ENCODE results near the gene ZNF362. TPM values are rescaled to one million over a fixed set of nuclear protein-coding genes. Genes with fewer than 3 reads are reported as not detected.

Gene ZNF362
- total and polyA plus RNA-seq, 5 donors from 2014 or later, result 12.2 to 21.7 (median 15.2) TPM

- H3K36me3 ChIP-seq (ENCODE audit: control insufficient read depth, insufficient read depth, low read length), result peaks cover 77% of the 10 kb centered on the region
- Mint-ChIP-seq H3K4me1 (peaks cover 5 to 11% (median 8%) of the 10 kb centered on the region in 4 donors), H3K4me3 (no peak overlapping the region), H3K36me3 (peaks cover 39% of the 10 kb centered on the region), H3K27me3 (peaks cover 4% of the 10 kb centered on the region), H3K9me3 (no peaks in the 10 kb centered on the region), H3K27ac (no peak overlapping the region)
- no peak for ATAC-seq (ENCODE audit: low read depth in 2 of 2)
- H3K9me3 ChIP-seq (ENCODE audit: control insufficient read depth in 2 of 2, low read length in 2 of 2), result no peaks in the 10 kb centered on the region
- no peak for DNase-seq
- H3K4me3 ChIP-seq (ENCODE audit: low read depth, low read length), result no peak overlapping the region
- no peak overlapping the region for H3K27ac ChIP-seq (ENCODE audit: insufficient read depth, low read length, poor library complexity, severe bottlenecking)
- no peaks in the 10 kb centered on the region for H3K4me1 ChIP-seq (ENCODE audit: control insufficient read depth, insufficient read depth, low read length, poor library complexity, severe bottlenecking)
- no peaks in the 10 kb centered on the region for H3K27me3 ChIP-seq (ENCODE audit: control insufficient read depth, insufficient read depth, low read length)
Observed at GRCh38 chr1:33330906-33331305, 74.6 kb downstream of the ZNF362 start.

GRCh38 chr1:33331444-33332356, 75.4 kb downstream of the ZNF362 start:
- Mint-ChIP-seq H3K9me3 (no peaks in the 10 kb centered on the region), H3K36me3 (peaks cover 34% of the 10 kb centered on the region), H3K4me1 (peaks cover 5 to 13% (median 9%) of the 10 kb centered on the region in 4 donors), H3K27ac (peak overlapping the region in 1 of 3 donors; percentile 69), H3K27me3 (peaks cover 4% of the 10 kb centered on the region), H3K4me3 (no peak overlapping the region)
- DNase-seq, result no peak
- H3K4me3 ChIP-seq (ENCODE audit: low read depth, low read length), result no peak overlapping the region
- peaks cover 69% of the 10 kb centered on the region for H3K36me3 ChIP-seq (ENCODE audit: control insufficient read depth, insufficient read depth, low read length)
- H3K4me1 ChIP-seq (ENCODE audit: control insufficient read depth, insufficient read depth, low read length, poor library complexity, severe bottlenecking), result no peaks in the 10 kb centered on the region
- H3K27me3 ChIP-seq (ENCODE audit: control insufficient read depth, insufficient read depth, low read length), result no peaks in the 10 kb centered on the region
- no peak overlapping the region for H3K27ac ChIP-seq (ENCODE audit: insufficient read depth, low read length, poor library complexity, severe bottlenecking)
- H3K9me3 ChIP-seq (ENCODE audit: control insufficient read depth in 2 of 2, low read length in 2 of 2), result no peaks in the 10 kb centered on the region
- no peak for ATAC-seq (ENCODE audit: low read depth in 2 of 2)

DNA sequence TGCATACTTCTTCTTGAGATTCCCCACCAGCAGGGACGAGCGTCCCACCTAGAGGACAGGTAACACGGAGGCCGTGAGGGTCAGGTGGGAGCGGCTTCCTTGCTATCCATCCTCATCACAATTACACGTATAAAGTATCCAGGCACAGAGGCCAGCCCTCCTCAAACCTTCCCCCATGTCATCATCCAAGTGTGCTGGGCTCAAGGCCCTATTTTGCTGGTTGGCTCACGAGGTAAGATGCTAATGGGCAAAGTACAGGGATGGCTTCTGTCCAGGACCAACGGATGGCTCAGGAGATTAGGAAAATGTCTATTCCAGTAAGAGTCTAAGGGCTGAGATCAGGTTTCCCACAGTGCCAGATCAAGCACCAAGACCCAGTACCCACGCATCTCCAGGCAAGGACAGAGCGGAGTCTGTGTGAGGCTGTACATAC, 76.1 kb downstream of the ZNF362 start:
- Mint-ChIP-seq H3K27me3 (peaks cover 4% of the 10 kb centered on the region), H3K4me1 (peaks cover 5 to 17% (median 9%) of the 10 kb centered on the region in 4 donors), H3K9me3 (no peaks in the 10 kb centered on the region), H3K36me3 (peaks cover 34% of the 10 kb centered on the region), H3K4me3 (no peak overlapping the region), H3K27ac (peak overlapping the region in 1 of 3 donors; percentile 36)
- Histone ChIP-seq H3K4me3 (ENCODE audit: low read depth, low read length) (no peak overlapping the region), H3K9me3 (ENCODE audit: control insufficient read depth in 2 of 2, low read length in 2 of 2) (no peaks in the 10 kb centered on the region), H3K27me3 (ENCODE audit: control insufficient read depth, insufficient read depth, low read length) (no peaks in the 10 kb centered on the region), H3K4me1 (ENCODE audit: control insufficient read depth, insufficient read depth, low read length, poor library complexity, severe bottlenecking) (no peaks in the 10 kb centered on the region), H3K27ac (ENCODE audit: insufficient read depth, low read length, poor library complexity, severe bottlenecking) (no peak overlapping the region), H3K36me3 (ENCODE audit: control insufficient read depth, insufficient read depth, low read length) (peaks cover 62% of the 10 kb centered on the region)
- DNase-seq (no peak), ATAC-seq (ENCODE audit: low read depth in 2 of 2) (no peak)

DNA sequence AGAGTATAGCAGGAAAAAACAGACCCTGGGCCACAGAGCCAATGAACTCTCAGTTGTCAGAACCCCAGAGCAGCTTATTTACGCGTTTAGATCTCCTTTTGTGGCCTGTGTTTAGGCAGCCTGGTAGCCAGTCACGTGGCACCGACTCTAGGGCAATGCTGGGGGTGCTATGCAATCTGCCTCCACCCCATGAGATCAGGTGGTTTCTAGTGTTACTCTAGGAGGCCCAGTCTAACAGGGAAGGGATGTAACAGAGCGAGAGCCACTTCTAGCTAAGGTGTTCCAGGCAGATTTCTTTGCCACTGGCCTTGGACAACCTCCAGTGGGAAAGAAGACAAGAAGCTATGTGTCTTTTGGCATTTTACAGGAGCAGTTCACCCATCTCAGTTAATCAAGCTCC, 76.6 kb downstream of the ZNF362 start:
- Mint-ChIP-seq H3K27me3 (peaks cover 4% of the 10 kb centered on the region), H3K27ac (peak overlapping the region in 1 of 3 donors; percentile 36), H3K4me1 (peaks cover 5 to 20% (median 10%) of the 10 kb centered on the region in 4 donors), H3K36me3 (peaks cover 38% of the 10 kb centered on the region), H3K9me3 (no peaks in the 10 kb centered on the region), H3K4me3 (no peak overlapping the region)
- H3K27me3 ChIP-seq (ENCODE audit: control insufficient read depth, insufficient read depth, low read length), result no peaks in the 10 kb centered on the region
- H3K4me1 ChIP-seq (ENCODE audit: control insufficient read depth, insufficient read depth, low read length, poor library complexity, severe bottlenecking), result no peaks in the 10 kb centered on the region
- peaks cover 57% of the 10 kb centered on the region for H3K36me3 ChIP-seq (ENCODE audit: control insufficient read depth, insufficient read depth, low read length)
- ATAC-seq (ENCODE audit: low read depth in 2 of 2), result no peak
- no peak overlapping the region for H3K27ac ChIP-seq (ENCODE audit: insufficient read depth, low read length, poor library complexity, severe bottlenecking)
- no peaks in the 10 kb centered on the region for H3K9me3 ChIP-seq (ENCODE audit: control insufficient read depth in 2 of 2, low read length in 2 of 2)
- no peak for DNase-seq
- H3K4me3 ChIP-seq (ENCODE audit: low read depth, low read length), result no peak overlapping the region

GRCh38 chr1:33334081-33334552, 77.8 kb downstream of the ZNF362 start:
- Mint-ChIP-seq H3K9me3 (no peaks in the 10 kb centered on the region), H3K27ac (peak overlapping the region in 1 of 3 donors; percentile 44), H3K4me3 (no peak overlapping the region), H3K27me3 (peaks cover 4% of the 10 kb centered on the region), H3K36me3 (peaks cover 31% of the 10 kb centered on the region), H3K4me1 (peaks cover 5 to 33% (median 22%) of the 10 kb centered on the region in 4 donors)
- Histone ChIP-seq H3K36me3 (ENCODE audit: control insufficient read depth, insufficient read depth, low read length) (peaks cover 45% of the 10 kb centered on the region), H3K4me3 (ENCODE audit: low read depth, low read length) (no peak overlapping the region), H3K27ac (ENCODE audit: insufficient read depth, low read length, poor library complexity, severe bottlenecking) (no peak overlapping the region), H3K4me1 (ENCODE audit: control insufficient read depth, insufficient read depth, low read length, poor library complexity, severe bottlenecking) (peaks cover 1% of the 10 kb centered on the region), H3K27me3 (ENCODE audit: control insufficient read depth, insufficient read depth, low read length) (no peaks in the 10 kb centered on the region), H3K9me3 (ENCODE audit: control insufficient read depth in 2 of 2, low read length in 2 of 2) (no peaks in the 10 kb centered on the region)
- no peak for ATAC-seq (ENCODE audit: low read depth in 2 of 2)
- DNase-seq, result no peak

DNA sequence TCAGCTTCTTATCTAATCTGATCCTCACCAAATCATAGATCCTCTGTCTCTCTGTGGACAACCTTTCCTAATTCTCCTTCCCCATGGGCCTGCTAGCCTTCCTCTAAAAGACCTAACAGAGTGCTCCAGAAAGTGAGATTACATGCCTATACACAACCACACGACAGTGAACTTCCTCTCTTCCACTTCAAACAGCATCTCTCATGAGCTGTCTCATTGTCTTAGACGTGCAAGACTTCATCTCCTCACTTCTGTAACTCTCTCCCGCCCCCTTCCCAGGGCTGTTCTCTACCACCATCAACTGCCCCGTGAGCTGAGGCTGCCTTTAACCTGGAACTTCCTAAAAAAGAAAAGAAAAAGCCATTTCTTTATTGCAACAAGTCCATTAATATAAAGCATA, 78.7 kb downstream of the ZNF362 start:
- DNase-seq (no peak), ATAC-seq (ENCODE audit: low read depth in 2 of 2) (no peak)
- H3K36me3 Mint-ChIP-seq, result peaks cover 24% of the 10 kb centered on the region
- no peaks in the 10 kb centered on the region for H3K27me3 ChIP-seq (ENCODE audit: control insufficient read depth, insufficient read depth, low read length)
- H3K9me3 ChIP-seq (ENCODE audit: control insufficient read depth in 2 of 2, low read length in 2 of 2), result no peaks in the 10 kb centered on the region
- peaks cover 3% of the 10 kb centered on the region for H3K4me1 ChIP-seq (ENCODE audit: control insufficient read depth, insufficient read depth, low read length, poor library complexity, severe bottlenecking)
- H3K4me3 ChIP-seq (ENCODE audit: low read depth, low read length), result no peak overlapping the region
- peak overlapping the region in 1 of 3 donors; percentile 20 for H3K27ac Mint-ChIP-seq
- no peak overlapping the region for H3K27ac ChIP-seq (ENCODE audit: insufficient read depth, low read length, poor library complexity, severe bottlenecking)
- peaks cover 5 to 38% (median 28%) of the 10 kb centered on the region in 4 donors for H3K4me1 Mint-ChIP-seq
- H3K27me3 Mint-ChIP-seq, result peaks cover 4% of the 10 kb centered on the region
- no peaks in the 10 kb centered on the region for H3K9me3 Mint-ChIP-seq
- no peak overlapping the region for H3K4me3 Mint-ChIP-seq
- peaks cover 36% of the 10 kb centered on the region for H3K36me3 ChIP-seq (ENCODE audit: control insufficient read depth, insufficient read depth, low read length)

- Histone ChIP-seq H3K4me1 (ENCODE audit: control insufficient read depth, insufficient read depth, low read length, poor library complexity, severe bottlenecking) (peaks cover 3% of the 10 kb centered on the region), H3K27me3 (ENCODE audit: control insufficient read depth, insufficient read depth, low read length) (no peaks in the 10 kb centered on the region), H3K36me3 (ENCODE audit: control insufficient read depth, insufficient read depth, low read length) (peaks cover 21% of the 10 kb centered on the region), H3K9me3 (ENCODE audit: control insufficient read depth in 2 of 2, low read length in 2 of 2) (no peaks in the 10 kb centered on the region), H3K27ac (ENCODE audit: insufficient read depth, low read length, poor library complexity, severe bottlenecking) (no peak overlapping the region), H3K4me3 (ENCODE audit: low read depth, low read length) (no peak overlapping the region)
- DNase-seq (no peak), ATAC-seq (ENCODE audit: low read depth in 2 of 2) (no peak)
- H3K36me3 Mint-ChIP-seq, result peaks cover 28% of the 10 kb centered on the region
- H3K27ac Mint-ChIP-seq, result no peak overlapping the region
- peaks cover 5 to 51% (median 39%) of the 10 kb centered on the region in 4 donors for H3K4me1 Mint-ChIP-seq
- no peak overlapping the region for H3K4me3 Mint-ChIP-seq
- no peaks in the 10 kb centered on the region for H3K9me3 Mint-ChIP-seq
- peaks cover 4% of the 10 kb centered on the region for H3K27me3 Mint-ChIP-seq
Observed at GRCh38 chr1:33336580-33336979, 80.3 kb downstream of the ZNF362 start.

Data from CD4-positive, CD25-positive, alpha-beta regulatory T cell (primary cell).